RWPE2 (cell line): ENCODE results near the gene CLBA1.

Experiments
- ATAC-seq: fragments of 200-7000 bp; cut with Tn5 transposase; 3 replicates; pipeline ENCODE4 v1.9.1; 2021; ENCODE audit warnings: low read depth
- DNase-seq: peaks from one replicate; pipeline ENCODE4 v3.0.0-alpha.2; 2020; ENCODE audit warnings: low spot score
- H3K27ac ChIP-seq: fragments of 450-650 bp; 2 replicates; pipeline ENCODE4 v1.5.1; 2017; ENCODE audit warnings: mild to moderate bottlenecking; ENCODE audit not compliant: poor library complexity, severe bottlenecking
- H3K27me3 ChIP-seq: fragments of 250-450 bp; sonication (Bioruptor Pico); 2 replicates; pipeline ENCODE4 v1.5.1; 2021; ENCODE audit warnings: mild to moderate bottlenecking, moderate library complexity; ENCODE audit not compliant: insufficient read depth, poor library complexity, severe bottlenecking
- H3K36me3 ChIP-seq: fragments of 250-450 bp; sonication (Bioruptor Pico); 2 replicates; pipeline ENCODE4 v1.5.1; 2020; ENCODE audit warnings: low read depth, mild to moderate bottlenecking, moderate library complexity
- H3K4me1 ChIP-seq: fragments of 250-450 bp; sonication (Bioruptor Pico); 2 replicates; pipeline ENCODE4 v1.5.1; 2021; ENCODE audit warnings: mild to moderate bottlenecking, moderate library complexity; ENCODE audit not compliant: insufficient read depth, poor library complexity, severe bottlenecking
- H3K4me3 ChIP-seq: fragments of 250-450 bp; sonication (Bioruptor Pico); 2 replicates; pipeline ENCODE4 v1.5.1; 2021; ENCODE audit warnings: mild to moderate bottlenecking, moderate library complexity; ENCODE audit not compliant: severe bottlenecking
- H3K9me3 ChIP-seq: fragments of 250-450 bp; sonication (Bioruptor Pico); 2 replicates; pipeline ENCODE4 v1.5.1; 2021; ENCODE audit warnings: mild to moderate bottlenecking, moderate library complexity; ENCODE audit not compliant: severe bottlenecking
- CTCF ChIP-seq: fragments of 450-650 bp; IDR thresholded peaks from one replicate; pipeline ENCODE4 v1.5.1; 2017; ENCODE audit warnings: mild to moderate bottlenecking, moderate library complexity; ENCODE audit not compliant: poor library complexity, severe bottlenecking

The CLBA1 gene

DNA sequence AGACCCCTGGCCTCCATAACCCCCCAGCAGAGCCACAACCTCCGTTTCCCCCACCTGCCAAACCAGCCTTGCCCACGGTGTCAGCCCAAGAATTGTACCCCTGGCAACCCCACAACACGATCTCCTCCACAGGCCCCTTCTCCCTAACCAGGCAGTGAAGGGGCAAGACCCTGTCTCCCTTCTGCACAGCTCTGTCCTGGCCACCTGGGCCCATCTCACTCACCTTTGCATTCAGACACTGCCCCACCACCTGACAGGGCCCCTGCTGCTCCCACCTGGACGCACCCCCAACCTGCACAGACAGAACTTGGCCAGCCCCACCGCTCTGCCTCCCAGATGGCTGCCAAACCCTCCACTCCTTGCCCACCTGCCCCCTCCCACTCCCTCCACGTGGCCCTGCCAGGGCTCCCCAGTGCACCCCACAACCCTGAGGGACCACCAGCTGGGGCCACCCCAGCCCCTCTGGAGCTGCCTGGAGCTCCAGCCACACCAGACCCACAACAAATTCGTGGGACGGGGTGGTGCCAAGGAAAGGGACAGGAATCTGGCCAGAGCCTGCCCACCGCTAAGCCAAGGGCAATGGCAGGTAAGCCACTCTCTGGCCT, 19.2 kb upstream of the CLBA1 start:
- ATAC-seq (no peak), DNase-seq (peak; percentile 69)
- peak overlapping the region; percentile 99 for H3K27ac ChIP-seq
- no peak overlapping the region for H3K4me3 ChIP-seq
- H3K36me3 ChIP-seq: peaks cover 41% of the 10 kb centered on the region
- H3K27me3 ChIP-seq: no peaks in the 10 kb centered on the region
- peaks cover 14% of the 10 kb centered on the region for H3K4me1 ChIP-seq
- no peak for TF ChIP-seq CTCF
- no peaks in the 10 kb centered on the region for H3K9me3 ChIP-seq

DNA sequence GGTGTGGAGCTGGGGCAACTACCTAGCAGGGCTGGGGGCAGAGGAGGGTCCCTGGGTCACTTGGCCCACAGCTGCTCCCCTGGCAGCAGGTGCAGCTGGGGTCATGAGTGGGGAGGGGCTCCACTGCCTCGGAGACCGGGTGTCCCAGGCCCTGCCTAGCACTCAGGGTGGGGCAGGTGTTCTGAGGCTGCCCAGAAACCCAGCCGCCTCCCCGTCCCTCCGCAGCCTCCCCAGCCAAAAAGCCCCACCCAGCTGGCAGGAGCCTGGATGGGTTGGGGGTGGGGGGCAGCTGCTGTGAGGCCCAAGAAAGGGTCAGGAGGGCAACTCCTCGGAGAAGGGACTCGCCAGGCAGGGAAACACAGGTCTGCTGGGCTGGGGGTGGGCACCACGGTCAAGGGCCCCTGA, 18.6 kb upstream of the CLBA1 start:
- Histone ChIP-seq H3K36me3 (peaks cover 35% of the 10 kb centered on the region), H3K27me3 (no peaks in the 10 kb centered on the region), H3K4me1 (peaks cover 20% of the 10 kb centered on the region), H3K4me3 (no peak overlapping the region), H3K27ac (peak overlapping the region; percentile 99), H3K9me3 (no peaks in the 10 kb centered on the region)
- ATAC-seq (no peak), DNase-seq (peak; percentile 68)
- TF ChIP-seq CTCF: no peak

- H3K4me1 ChIP-seq: peaks cover 24% of the 10 kb centered on the region
- no peak for TF ChIP-seq CTCF
- peak overlapping the region; percentile 75 for H3K4me3 ChIP-seq
- peak; percentile 5 for ATAC-seq
- peaks cover 29% of the 10 kb centered on the region for H3K36me3 ChIP-seq
- no peaks in the 10 kb centered on the region for H3K9me3 ChIP-seq
- peak; percentile 80 for DNase-seq
- peak overlapping the region; percentile 99 for H3K27ac ChIP-seq
- no peaks in the 10 kb centered on the region for H3K27me3 ChIP-seq
Observed at GRCh38 chr14:104967386-104968152, 18.0 kb upstream of the CLBA1 start.

GRCh38 chr14:104968153-104968527, 17.4 kb upstream of the CLBA1 start:
- Histone ChIP-seq H3K36me3 (peaks cover 23% of the 10 kb centered on the region), H3K4me3 (peak overlapping the region; percentile 75), H3K9me3 (no peaks in the 10 kb centered on the region), H3K27me3 (no peaks in the 10 kb centered on the region), H3K27ac (peak overlapping the region; percentile 99), H3K4me1 (peaks cover 29% of the 10 kb centered on the region)
- TF ChIP-seq CTCF: no peak
- DNase-seq (peak; percentile 94), ATAC-seq (peak; percentile 25)
